ENCODE measurements around the gene ZNF526.

DNA sequence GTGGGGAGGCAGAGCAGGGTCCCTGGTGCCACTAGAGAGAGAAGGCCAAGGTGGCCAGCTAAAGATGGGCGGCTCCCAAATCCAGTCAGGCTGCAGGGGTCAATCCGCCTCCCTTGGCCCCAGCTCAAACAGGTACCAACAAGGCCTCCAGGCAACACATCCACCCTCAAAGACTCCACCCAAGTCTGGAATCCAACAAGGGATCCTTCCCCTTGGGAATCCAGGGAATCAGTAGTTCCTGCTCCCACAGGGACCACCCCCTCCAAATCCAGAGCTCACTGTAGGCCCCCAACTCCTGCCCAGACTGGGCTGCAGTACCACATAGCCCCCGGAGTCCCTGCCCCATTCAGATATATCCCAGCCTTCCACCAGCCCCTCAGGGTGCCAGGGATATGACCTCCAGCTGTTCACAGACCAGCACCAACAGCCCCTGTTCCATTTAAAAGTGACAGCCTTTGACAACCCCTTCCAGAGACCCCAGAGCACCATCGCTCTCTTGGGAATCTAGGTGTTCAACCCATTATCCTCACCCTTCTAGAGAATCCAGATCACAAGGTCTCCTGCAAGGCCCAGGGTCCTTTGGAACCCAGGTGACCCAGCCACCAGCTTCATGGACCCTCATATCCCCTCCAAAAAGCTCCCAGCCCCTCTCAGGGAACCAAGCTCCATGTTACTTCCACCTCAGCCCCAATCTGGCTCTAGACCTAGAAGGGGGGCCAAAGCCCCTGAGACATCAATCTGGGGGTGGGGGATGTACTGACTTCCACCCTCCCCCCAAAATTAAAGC, 31.7 kb downstream of the ZNF526 start:
- no peak for TF ChIP-seq POLR2A (IDR thresholded peaks at IDR 0.05; ENCODE audit: extremely low read depth, insufficient read length)
- TF ChIP-seq, protein P1, sequence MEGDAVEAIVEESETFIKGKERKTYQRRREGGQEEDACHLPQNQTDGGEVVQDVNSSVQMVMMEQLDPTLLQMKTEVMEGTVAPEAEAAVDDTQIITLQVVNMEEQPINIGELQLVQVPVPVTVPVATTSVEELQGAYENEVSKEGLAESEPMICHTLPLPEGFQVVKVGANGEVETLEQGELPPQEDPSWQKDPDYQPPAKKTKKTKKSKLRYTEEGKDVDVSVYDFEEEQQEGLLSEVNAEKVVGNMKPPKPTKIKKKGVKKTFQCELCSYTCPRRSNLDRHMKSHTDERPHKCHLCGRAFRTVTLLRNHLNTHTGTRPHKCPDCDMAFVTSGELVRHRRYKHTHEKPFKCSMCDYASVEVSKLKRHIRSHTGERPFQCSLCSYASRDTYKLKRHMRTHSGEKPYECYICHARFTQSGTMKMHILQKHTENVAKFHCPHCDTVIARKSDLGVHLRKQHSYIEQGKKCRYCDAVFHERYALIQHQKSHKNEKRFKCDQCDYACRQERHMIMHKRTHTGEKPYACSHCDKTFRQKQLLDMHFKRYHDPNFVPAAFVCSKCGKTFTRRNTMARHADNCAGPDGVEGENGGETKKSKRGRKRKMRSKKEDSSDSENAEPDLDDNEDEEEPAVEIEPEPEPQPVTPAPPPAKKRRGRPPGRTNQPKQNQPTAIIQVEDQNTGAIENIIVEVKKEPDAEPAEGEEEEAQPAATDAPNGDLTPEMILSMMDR (IDR thresholded peaks at IDR 0.05; ENCODE audit: low read depth, low read length): no peak

All from NB4 (cell line).